GM18511 (cell line): ENCODE data around the gene KCNIP4.
A peak's percentile ranks its signal among the peaks of the same experiment; 100 is the strongest.
"Not testable (repeated sequence)": the region's sequence is repeated elsewhere in the genome, so short reads cannot be mapped to it uniquely, and the experiment has no call there.

Source experiments
- ATAC-seq: cut with Tn5 transposase; IDR thresholded peaks from one replicate; pipeline ENCODE4 v1.9.1; 2021; ENCODE audit warnings: mild to moderate bottlenecking, moderate library complexity; ENCODE audit not compliant: unreplicated experiment

Gene KCNIP4

DNA sequence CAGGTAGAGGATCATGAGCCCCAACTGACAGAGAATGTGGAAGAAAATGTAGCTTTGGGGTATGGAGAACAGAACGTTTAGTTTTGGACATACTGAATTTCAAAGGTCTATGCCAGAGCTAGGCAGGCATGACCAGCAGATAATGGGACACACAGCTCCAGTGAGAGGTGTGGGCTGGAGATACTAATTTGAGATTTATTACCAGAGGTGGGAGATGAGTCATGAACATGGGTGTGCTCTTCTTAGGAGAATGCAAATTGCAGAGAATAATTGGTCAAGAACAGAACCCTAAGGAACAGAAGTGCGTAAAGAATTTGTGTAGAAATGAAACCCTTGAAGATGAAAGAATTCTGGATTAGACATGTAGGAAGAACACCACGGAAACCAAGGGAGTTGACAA is 1123.1 kb downstream of the KCNIP4 start:
- ATAC-seq: no peak

DNA sequence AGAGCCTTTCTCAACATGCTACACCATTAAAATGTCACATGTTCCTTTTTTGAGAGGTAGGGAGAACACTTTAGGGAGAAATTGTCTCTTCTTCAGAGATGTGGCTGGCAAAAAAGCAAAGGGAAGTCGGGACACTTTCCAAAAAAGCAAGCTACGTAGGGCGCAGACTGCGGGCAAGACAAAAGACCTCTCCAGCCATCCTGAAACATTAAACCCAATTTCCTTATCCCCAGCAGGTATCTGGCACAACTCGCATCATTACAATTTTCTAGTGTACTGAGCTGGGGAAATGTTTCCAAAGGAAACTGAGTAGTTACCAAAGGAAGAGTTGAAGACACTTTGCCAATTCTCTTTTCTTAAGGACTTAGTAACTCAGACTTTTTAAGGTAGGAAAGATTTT is 1132.3 kb downstream of the KCNIP4 start:
- no peak for ATAC-seq

DNA sequence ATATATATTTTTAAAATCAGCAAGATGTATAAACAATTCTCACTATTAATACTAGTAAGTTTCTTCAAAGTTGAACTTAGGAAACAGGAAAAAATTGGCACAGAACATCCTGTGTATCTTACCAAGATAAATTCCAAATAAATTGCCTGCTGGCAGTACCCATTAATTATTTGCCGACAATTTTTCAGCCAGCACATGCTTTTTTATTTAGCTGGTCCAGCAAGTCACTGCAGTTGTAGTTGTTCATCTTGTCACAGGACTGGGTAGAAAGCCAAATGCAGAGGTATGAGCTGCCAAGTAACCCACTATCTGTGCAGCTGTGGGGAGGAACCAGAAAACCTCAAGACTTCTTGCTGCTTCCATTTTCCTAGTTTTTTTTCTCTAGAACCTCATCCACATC is 1134.9 kb downstream of the KCNIP4 start:
- no peak for ATAC-seq

DNA sequence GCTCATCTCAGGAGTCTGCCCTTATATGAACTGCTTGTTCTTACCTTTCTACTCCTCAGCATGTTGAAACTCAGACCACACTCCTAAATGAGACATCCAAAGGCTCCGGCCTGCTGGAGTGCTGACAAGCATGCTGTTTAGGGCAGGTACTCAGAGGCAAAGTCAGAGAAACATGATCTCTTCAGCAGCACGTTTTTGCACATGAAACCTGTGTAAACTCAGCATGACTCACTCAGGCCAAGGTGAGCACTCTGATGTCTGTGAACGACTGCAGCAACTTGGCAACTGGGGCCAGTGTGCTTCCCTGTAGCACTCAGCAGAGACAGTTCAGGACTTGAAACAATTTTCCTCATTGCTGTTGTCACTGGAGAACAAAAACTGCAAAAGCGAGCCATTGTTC is 1138.8 kb downstream of the KCNIP4 start:
- ATAC-seq: no peak

DNA sequence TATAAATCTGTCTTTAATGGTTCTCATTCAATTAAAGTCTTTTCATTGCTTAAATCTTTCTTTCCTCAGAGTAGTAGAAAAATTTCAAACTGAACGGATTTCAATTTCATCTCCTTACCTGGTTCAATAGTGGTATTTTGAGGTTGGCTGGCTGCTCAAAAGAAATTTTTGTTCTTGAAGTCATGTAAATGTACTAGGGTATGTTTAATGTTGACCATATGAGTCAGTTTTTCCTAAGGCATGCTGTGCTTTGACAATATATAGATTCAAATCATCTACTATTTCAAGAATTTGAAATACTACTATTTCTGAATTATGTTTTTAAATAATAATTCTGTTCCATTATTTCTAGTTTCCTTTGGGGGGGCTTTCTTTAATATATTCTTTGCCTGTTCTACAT is 1142.9 kb downstream of the KCNIP4 start:
- no peak for ATAC-seq

DNA sequence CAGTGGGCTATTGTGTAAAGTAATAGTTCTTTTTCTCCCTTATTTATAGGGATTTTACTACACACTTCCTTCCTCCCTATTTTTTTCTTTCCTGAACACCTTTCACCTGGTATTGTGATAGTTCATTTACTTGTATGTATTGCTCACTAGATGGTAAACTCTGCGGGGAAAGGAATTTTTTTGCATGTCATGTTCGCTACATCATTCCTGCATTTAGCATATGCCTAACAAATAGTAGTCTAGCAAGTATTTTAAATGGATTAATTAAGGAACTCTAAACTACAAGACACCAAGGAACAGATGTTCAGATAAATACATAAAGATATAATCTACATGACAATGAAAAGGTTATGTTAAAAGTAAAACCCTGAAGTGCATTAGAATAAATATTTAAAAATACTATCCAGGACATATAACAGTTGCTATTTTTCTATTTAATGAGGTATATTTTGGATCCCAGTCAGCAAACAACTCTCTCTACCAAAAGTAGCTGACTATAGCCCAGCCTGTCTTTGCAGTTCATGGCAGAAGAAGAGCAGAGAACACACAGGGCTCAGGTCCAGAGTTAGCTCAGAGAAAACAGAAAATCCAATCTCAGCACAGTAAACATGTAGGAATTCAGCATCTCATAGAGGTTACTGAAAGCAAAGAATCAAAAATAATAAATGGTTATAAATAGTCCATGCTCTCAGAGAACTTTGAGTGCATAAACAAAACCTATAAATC is 1160.5 kb downstream of the KCNIP4 start:
- ATAC-seq: no peak

DNA sequence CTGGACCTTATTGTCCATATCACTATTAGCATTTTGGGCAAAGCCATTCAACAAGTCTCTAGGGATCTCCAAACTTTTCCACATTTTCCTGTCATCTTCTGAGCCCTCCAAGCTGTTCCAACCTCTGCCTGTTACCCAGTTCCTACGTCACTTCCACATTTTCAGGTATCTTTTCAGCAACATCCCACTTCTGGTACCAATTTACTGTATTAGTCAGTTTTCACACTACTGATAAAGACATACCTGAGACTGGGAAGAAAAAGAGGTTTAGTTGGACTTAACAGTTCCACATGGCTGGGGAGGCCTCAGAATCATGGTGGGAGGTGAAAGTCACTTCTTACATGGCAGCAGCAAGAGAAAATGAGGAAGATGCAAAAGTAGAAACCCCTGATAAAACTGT is 1165.4 kb downstream of the KCNIP4 start:
- not testable (repeated sequence) for ATAC-seq

DNA sequence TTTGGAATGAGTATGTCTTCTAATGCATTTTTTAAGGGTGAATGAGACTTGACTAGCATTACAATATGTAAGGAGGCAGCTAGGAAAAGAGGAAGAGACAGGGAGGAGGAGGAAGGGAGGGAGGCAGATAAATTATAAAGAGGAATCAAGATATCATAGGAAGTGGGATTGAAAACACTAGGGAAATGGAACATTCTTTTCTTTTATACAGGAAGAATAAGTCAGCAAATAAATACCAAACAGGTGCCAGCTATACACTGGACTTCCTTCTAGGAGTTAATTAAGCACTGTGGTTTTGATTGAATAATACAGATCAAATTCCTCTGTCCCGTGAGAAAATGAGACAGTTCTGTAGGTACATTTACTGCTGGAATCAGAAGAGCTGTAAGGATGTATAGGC is 1169.7 kb downstream of the KCNIP4 start:
- no peak for ATAC-seq

DNA sequence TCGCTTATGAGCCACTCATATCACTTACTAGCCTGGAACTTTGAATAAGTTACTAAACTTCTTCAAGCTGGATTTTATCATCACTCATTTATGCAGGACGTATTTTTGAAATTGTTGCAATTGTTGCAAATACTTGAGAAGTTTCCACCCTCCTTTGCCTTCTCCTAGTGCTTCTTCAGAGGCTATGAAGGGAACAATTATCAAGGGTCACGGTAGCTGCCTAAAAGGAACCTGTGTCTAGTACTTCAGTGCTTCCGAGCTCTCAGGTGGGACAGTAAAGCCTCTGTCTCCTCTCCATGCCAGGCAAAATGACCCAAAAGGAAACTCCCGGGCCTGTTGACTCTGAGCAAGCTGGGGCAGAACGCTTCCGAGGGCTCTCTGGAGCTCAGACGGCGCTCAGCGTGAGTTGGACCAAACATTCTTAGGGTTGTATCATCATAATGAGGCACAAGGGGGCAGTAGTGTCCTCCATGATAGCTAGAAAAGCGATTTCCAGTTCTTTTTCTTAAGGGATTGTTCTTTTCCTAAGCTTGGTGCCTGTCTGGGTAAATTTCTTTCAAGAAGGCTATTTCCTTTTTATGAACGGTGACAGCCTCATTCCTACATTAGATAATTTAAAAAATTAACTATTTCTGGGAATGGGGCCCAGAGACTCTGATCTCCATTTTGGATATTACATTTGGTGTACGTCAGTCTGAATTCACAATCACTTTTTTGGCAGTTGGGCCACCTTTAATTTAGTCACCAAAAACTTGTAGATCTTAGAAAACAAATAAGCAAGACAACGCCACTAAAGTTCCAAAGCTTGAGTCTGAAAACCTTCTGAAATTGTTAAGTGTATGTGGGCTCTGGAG is 1175.2 kb downstream of the KCNIP4 start:
- ATAC-seq: peak; percentile 91

DNA sequence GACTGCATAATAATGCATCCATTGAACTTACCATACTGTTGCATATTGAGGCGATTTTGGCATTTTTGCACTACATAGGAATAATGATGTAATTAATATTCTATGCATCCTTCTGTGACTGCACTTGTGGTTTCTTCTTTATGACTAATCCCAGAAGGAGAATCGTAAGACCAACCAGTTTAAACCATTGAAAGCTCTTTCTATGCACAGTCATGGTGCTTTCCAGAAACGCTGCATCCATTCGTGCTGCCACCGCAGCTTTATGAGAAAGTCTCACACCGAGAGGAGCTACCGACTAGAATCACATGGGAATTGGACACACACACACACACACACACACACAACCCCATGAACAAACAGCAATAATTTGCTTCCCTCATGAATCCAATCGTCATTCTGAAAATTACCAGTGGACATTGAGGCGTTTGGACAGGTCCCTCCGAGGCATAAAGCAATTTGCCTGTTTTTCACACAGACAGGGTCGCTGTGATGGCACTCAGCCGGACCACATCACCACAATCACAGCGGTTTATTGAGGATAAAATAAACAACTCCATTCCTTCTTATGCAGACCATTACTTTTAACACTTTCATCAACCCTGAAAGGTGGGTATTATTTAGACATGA is 1184.1 kb downstream of the KCNIP4 start:
- ATAC-seq: no peak

DNA sequence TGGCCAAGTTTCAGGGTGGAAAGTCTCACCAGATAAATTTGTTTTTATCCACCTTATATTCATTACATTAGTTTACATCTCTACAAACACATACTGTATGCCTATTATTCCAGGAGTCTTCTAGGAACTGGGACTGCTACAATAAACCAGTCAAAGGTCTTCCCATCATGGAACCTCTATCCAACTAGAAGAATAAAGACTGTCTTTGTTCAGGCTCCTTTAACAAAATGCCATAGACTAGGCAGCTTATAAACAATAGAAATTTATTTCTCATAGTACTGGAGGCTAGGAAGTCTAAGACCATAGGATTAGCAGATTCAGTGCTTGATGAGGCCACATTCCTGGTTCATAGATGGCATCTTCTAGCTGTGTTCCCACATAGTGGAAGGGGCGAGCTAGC is 1186.7 kb downstream of the KCNIP4 start:
- ATAC-seq: no peak

DNA sequence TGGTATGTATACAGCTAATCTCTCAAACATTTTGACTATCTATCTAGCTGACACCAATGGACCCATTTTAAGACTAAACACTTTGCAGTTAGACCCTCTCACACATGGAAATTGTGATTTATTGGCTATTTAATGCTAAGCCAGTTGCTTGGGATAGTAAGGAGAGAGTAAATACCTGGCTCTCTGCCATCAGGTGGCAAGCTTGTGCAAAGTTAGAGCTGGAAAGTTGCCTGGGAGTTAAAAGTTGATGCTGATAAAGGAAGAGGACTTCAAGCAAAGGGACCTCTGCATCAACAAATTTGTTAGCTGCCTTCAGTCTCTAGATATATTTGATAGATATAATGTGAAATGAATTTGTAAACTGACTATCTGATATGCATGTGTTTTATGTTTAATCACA is 1187.2 kb downstream of the KCNIP4 start:
- ATAC-seq: no peak

DNA sequence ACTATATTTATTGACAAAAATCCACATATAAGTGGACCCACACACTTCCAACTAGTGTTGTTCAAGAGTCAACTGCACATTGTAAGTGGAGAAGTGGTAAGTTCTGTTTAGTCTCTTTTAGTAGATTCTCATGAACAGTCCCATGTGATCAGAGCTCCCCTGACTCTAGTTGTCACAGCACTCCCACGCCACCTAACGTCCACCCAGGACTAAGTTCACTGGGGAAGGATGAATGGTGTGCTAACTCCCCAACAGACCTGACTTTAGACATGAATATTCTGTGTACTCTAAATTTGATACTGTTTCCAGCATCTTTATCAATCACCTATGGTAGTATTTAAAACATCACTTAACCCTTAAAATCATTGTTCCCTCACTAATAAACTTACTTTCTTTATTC is 1188.5 kb downstream of the KCNIP4 start:
- ATAC-seq: no peak

DNA sequence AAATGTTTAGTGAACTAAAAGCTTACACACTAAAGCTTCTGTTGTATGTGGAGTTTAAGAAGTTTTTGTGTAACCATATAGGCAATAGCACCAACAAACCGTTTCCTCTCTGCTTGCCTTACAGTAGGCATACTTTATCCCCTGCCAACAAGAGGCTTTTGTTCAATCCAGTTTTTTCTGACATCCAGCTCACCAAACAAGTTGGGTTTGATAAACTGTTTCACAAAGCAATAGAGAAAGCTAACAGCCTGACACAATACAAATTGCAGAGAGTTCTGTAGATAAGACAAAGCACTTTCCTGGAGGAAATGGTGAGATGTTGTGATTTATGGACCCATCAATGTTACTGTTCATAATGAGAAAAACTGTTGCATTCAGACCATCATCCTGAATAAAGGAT is 1194.5 kb downstream of the KCNIP4 start:
- ATAC-seq: no peak

DNA sequence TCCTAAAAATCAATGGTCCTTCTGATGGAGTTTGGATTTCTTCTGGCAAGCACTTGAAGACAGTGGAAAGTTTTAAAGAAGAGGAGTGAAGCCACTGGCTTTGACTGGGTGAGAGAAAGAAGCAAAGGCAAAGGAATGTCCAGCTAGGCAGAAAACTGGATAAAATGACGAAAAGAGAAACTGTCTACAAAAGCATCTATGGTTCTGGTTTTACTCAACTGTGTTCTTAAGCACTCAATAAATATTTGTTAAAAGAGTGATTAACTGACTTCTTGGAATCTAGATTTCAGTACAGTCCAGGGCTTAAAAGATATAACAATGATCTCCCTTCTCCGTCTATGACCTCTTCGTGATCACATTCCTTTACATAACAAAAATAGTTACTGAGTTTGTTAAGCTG is 1195.9 kb downstream of the KCNIP4 start:
- ATAC-seq: no peak

DNA sequence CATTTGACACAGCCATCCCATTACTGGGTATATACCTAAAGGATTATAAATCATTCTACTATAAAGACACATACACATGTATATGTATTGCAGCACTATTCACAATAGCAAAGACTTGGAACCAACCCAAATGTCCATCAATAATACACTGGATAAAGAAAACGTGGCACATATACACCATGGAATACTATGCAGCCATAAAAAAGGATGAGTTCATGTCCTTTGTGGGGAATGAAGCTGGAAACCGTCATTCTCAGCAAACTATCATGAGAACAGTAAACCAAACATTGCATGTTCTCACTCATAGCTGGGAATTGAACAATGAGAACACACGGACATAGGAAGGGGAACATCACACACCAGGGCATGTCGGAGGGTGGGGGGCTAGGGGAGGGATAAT is 1202.6 kb downstream of the KCNIP4 start:
- not testable (repeated sequence) for ATAC-seq

DNA sequence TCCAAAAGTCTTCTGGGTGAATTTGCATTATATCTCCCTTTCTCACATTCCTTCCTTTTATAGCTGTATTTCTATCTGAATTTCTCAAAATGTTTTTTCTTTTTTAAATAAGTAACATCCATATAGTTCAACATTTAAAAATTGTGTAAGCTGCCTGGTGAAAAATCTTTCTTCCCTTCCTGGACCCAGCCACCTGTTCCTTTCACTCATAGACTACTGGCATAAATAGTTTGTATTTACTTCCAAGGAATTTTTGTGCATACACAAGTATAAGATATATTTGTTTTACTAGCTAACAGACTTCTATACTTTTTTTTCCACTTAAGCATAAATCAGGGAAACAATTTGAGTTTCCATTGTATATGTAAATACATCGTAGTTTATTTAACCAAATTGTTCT is 1212.6 kb downstream of the KCNIP4 start:
- no peak for ATAC-seq

DNA sequence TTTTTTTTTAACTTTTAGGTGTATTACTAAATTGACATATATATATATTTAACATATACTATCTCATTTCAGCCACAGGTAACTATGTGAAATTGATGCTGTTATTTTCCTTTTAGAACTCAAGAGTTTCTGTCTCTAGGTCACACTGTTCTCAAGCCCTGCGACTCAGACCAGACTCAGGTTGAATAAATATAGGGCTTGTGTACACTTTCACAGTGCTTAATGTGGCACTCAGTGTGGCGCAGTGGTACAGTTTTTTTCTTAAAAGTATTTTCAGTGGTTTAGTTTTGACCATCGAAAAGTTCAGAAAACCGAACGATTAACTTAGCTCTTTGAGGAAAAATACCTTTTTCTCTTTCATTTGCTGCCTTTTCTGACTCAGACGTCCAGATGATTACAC is 1223.7 kb downstream of the KCNIP4 start:
- no peak for ATAC-seq

DNA sequence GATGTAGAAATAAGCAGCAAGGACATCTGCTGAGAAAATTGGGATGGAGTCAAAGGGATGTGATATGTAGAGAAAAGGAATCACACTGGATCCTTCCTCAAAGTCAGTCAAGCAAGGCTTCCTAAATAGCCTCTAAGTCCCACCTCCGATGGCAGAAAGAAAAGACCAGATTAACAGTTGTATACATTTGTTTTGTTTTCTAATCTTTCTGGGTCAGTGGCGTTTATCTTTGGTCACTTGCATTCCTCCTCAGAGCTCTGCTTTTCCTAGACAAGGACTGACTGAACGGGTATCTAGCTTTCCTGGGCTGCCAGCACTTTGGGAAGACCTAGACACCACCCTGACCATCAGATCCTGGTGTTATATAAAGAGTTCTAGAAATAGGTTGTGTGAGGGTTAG is 1225.1 kb downstream of the KCNIP4 start:
- no peak for ATAC-seq

DNA sequence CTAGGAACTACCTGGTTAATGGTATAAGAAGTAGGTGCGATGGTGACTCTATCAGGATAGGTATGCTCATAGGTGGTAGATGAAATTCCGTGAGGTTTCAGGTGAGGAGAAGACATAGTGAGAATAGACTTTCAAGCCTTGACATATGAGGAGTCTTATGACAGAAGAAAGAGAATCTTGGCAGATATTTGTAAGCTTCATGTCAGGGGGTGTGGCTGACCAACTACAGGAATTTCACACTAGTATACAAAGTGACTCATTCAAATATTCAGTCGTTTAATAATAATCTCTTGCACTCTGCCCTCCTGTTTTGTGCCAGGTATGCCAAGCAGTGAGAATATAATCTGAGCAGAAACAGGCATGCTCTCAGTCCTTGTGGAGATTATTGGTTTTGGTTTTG is 1225.6 kb downstream of the KCNIP4 start:
- ATAC-seq: no peak

DNA sequence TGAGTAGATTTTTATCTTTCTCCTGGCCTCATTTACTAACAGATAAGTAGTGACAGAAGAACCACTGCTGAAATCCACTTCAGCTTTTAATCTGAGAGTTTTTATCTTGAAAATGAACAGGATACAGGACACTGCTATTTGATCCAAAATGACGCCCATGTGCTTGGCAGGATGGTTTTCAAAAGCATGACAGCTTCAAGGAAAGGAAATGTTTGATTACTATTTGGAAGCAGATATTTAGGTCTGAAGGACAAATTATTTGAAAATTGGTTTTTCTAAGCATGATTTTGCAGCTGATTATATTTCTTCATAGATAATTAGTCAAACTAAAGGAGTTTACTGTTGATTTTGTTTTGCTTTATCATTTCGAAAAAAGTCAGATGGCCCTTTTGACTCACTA is 1237.2 kb downstream of the KCNIP4 start:
- no peak for ATAC-seq
